ENCODE data around the gene OSBPL2. TPM values are rescaled to one million over a fixed set of nuclear protein-coding genes. Genes with fewer than 3 reads are reported as not detected.

The OSBPL2 gene
- total RNA-seq, 1 donor from 2014 or later, result 28.4 TPM

- no peak overlapping the region for H2AFZ ChIP-seq (replicated peaks)
- H3K27me3 Mint-ChIP-seq (ENCODE audit: insufficient read depth, low read depth), result peaks cover 19% of the 10 kb centered on the region
Observed at GRCh38 chr20:62225820-62226635, 12.3 kb upstream of the OSBPL2 start.

GRCh38 chr20:62226707-62227590 is 11.4 kb upstream of the OSBPL2 start:
- Mint-ChIP-seq H3K9me3 (no peaks in the 10 kb centered on the region), H3K4me3 (no peak overlapping the region), H3K27ac (no peak overlapping the region), H3K36me3 (no peaks in the 10 kb centered on the region), H3K27me3 (ENCODE audit: insufficient read depth, low read depth) (peaks cover 13% of the 10 kb centered on the region), H3K4me1 (peaks cover 2% of the 10 kb centered on the region)
- TF ChIP-seq CTCF (IDR thresholded peaks at IDR 0.05), result no peak
- TF ChIP-seq EZH2phosphoT487 (IDR thresholded peaks at IDR 0.05), result no peak
- no peak for TF ChIP-seq EZH2 (IDR thresholded peaks at IDR 0.05)
- Histone ChIP-seq H3K9me3 (ENCODE audit: low read depth) (no peaks in the 10 kb centered on the region), H3F3A (ENCODE audit: low read depth) (peaks cover 8% of the 10 kb centered on the region), H3K9ac (no peak overlapping the region), H3K79me2 (ENCODE audit: low read depth) (no peaks in the 10 kb centered on the region), H3K36me3 (no peaks in the 10 kb centered on the region), H3K4me1 (peaks cover 5% of the 10 kb centered on the region), H2AFZ (replicated peaks) (no peak overlapping the region), H3K27me3 (peaks cover 44% of the 10 kb centered on the region), H4K20me1 (ENCODE audit: low read depth) (peaks cover under 1% of the 10 kb centered on the region), H3K4me2 (no peak overlapping the region), H3K27ac (no peak overlapping the region), H3K4me3 (no peak overlapping the region)
- no peak for DNase-seq (ENCODE audit: low spot score)

More at GRCh38 chr20:62225820-62226635, 12.3 kb upstream of the OSBPL2 start:
- Histone ChIP-seq H3K36me3 (no peaks in the 10 kb centered on the region), H3K27me3 (peaks cover 53% of the 10 kb centered on the region), H3K4me2 (no peak overlapping the region), H3F3A (ENCODE audit: low read depth) (peaks cover 10% of the 10 kb centered on the region), H3K79me2 (ENCODE audit: low read depth) (no peaks in the 10 kb centered on the region), H3K9ac (no peak overlapping the region), H4K20me1 (ENCODE audit: low read depth) (peaks cover 10% of the 10 kb centered on the region), H3K4me1 (peaks cover 10% of the 10 kb centered on the region), H3K4me3 (no peak overlapping the region), H3K27ac (no peak overlapping the region), H3K9me3 (ENCODE audit: low read depth) (no peaks in the 10 kb centered on the region)
- H3K4me1 Mint-ChIP-seq, result peaks cover 4% of the 10 kb centered on the region
- no peak for TF ChIP-seq EZH2phosphoT487 (IDR thresholded peaks at IDR 0.05)
- TF ChIP-seq CTCF (IDR thresholded peaks at IDR 0.05), result no peak
- no peak for TF ChIP-seq EZH2 (IDR thresholded peaks at IDR 0.05)
- H3K4me3 Mint-ChIP-seq, result no peak overlapping the region
- DNase-seq (ENCODE audit: low spot score), result no peak
- H3K36me3 Mint-ChIP-seq, result no peaks in the 10 kb centered on the region
- H3K27ac Mint-ChIP-seq, result no peak overlapping the region
- no peaks in the 10 kb centered on the region for H3K9me3 Mint-ChIP-seq

- Mint-ChIP-seq H3K27me3 (ENCODE audit: insufficient read depth, low read depth) (peaks cover 13% of the 10 kb centered on the region), H3K9me3 (no peaks in the 10 kb centered on the region), H3K36me3 (no peaks in the 10 kb centered on the region), H3K27ac (no peak overlapping the region), H3K4me3 (no peak overlapping the region), H3K4me1 (peaks cover 2% of the 10 kb centered on the region)
- peaks cover 5% of the 10 kb centered on the region for H3K4me1 ChIP-seq
- H2AFZ ChIP-seq (replicated peaks), result no peak overlapping the region
- no peak overlapping the region for H3K4me3 ChIP-seq
- TF ChIP-seq CTCF (IDR thresholded peaks at IDR 0.05), result no peak
- TF ChIP-seq EZH2phosphoT487 (IDR thresholded peaks at IDR 0.05), result no peak
- TF ChIP-seq EZH2 (IDR thresholded peaks at IDR 0.05), result no peak
- no peaks in the 10 kb centered on the region for H3K9me3 ChIP-seq (ENCODE audit: low read depth)
- H3K4me2 ChIP-seq, result no peak overlapping the region
- no peak for DNase-seq (ENCODE audit: low spot score)
- no peaks in the 10 kb centered on the region for H3K36me3 ChIP-seq
- H3K9ac ChIP-seq, result no peak overlapping the region
- H3K27me3 ChIP-seq, result peaks cover 38% of the 10 kb centered on the region
- H4K20me1 ChIP-seq (ENCODE audit: low read depth), result no peaks in the 10 kb centered on the region
- no peak overlapping the region for H3K27ac ChIP-seq
- no peaks in the 10 kb centered on the region for H3K79me2 ChIP-seq (ENCODE audit: low read depth)
- H3F3A ChIP-seq (ENCODE audit: low read depth), result peaks cover 8% of the 10 kb centered on the region
Observed at GRCh38 chr20:62227591-62227976, 10.7 kb upstream of the OSBPL2 start.

All from neural progenitor cell (in vitro differentiated cells).